Liver (tissue), 3 donors: ENCODE data around the gene RTN4R.

Experiments used
- JUND ChIP-seq, 2 donors: IDR thresholded peaks; 2 replicates each; pipeline ENCODE4 v1.6.1; 2016; ENCODE audit warnings: antibody characterized with exemption in 2 of 2
- NR2F2 ChIP-seq: IDR thresholded peaks from 2 replicates; pipeline ENCODE4 v1.6.1; 2016; ENCODE audit warnings: antibody characterized with exemption
- RXRA ChIP-seq, 2 donors: IDR thresholded peaks; 2 replicates each; pipeline ENCODE4 v1.6.1; 2017 to 2018; ENCODE audit warnings: antibody characterized with exemption in 2 of 2, mild to moderate bottlenecking in 1 of 2
- SP1 ChIP-seq: IDR thresholded peaks from 2 replicates; pipeline ENCODE4 v1.6.1; 2018; ENCODE audit warnings: antibody characterized with exemption, mild to moderate bottlenecking
- YY1 ChIP-seq: IDR thresholded peaks from 2 replicates; pipeline ENCODE4 v1.6.1; 2016; ENCODE audit warnings: antibody characterized with exemption, mild to moderate bottlenecking
- TF ChIP-seq, protein P1 (sequence below): fragments of 150-350 bp; IDR thresholded peaks from 2 replicates; pipeline ENCODE4 v1.5.1; 2017; ENCODE audit warnings: improper control_type of control experiment, low read depth, low read length; ENCODE audit not compliant: missing input control
- TF ChIP-seq, protein P2 (sequence below): IDR thresholded peaks from 2 replicates; pipeline ENCODE4 v1.6.1; 2016; ENCODE audit warnings: antibody characterized with exemption
- TF ChIP-seq, protein P3 (sequence below): IDR thresholded peaks from 2 replicates; pipeline ENCODE4 v1.6.1; 2016; ENCODE audit warnings: antibody characterized with exemption
- TF ChIP-seq, protein P4 (sequence below): IDR thresholded peaks from 2 replicates; pipeline ENCODE4 v1.6.1; 2016; ENCODE audit warnings: antibody characterized with exemption, mild to moderate bottlenecking
- donor health status: healthy.
- donor health status: healthy.

DNA sequence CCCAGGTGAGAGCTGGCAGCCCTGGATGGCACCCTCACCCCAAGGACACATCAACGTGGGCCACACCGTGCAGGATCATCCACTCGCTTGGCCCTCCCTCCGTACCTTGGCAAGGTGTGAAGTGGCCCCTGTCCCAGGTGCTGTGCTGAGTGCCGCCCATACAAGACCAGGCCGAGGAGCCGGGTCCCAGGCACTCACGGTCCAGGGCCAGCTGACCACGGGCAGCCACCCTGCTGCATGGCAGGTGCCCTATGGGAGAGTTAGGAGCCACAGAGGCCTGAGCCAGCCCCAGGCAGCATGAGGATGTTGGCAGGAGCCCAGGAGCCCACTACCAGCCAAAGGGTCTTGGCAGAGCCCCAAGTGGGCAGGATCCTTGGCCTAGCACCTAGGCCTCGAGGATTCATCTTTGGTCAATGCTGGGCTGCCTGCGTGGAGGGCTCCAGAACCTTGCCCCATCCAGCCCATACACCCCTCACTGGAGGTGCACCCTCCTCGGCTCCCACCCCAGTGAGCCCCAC is 19.6 kb downstream of the RTN4R start:
- TF ChIP-seq, protein P1, sequence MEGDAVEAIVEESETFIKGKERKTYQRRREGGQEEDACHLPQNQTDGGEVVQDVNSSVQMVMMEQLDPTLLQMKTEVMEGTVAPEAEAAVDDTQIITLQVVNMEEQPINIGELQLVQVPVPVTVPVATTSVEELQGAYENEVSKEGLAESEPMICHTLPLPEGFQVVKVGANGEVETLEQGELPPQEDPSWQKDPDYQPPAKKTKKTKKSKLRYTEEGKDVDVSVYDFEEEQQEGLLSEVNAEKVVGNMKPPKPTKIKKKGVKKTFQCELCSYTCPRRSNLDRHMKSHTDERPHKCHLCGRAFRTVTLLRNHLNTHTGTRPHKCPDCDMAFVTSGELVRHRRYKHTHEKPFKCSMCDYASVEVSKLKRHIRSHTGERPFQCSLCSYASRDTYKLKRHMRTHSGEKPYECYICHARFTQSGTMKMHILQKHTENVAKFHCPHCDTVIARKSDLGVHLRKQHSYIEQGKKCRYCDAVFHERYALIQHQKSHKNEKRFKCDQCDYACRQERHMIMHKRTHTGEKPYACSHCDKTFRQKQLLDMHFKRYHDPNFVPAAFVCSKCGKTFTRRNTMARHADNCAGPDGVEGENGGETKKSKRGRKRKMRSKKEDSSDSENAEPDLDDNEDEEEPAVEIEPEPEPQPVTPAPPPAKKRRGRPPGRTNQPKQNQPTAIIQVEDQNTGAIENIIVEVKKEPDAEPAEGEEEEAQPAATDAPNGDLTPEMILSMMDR, result no peak
- TF ChIP-seq, protein P2, sequence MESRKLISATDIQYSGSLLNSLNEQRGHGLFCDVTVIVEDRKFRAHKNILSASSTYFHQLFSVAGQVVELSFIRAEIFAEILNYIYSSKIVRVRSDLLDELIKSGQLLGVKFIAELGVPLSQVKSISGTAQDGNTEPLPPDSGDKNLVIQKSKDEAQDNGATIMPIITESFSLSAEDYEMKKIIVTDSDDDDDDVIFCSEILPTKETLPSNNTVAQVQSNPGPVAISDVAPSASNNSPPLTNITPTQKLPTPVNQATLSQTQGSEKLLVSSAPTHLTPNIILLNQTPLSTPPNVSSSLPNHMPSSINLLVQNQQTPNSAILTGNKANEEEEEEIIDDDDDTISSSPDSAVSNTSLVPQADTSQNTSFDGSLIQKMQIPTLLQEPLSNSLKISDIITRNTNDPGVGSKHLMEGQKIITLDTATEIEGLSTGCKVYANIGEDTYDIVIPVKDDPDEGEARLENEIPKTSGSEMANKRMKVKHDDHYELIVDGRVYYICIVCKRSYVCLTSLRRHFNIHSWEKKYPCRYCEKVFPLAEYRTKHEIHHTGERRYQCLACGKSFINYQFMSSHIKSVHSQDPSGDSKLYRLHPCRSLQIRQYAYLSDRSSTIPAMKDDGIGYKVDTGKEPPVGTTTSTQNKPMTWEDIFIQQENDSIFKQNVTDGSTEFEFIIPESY, result no peak
- TF ChIP-seq RXRA (IDR thresholded peaks at IDR 0.05), result no peak
- no peak for TF ChIP-seq SP1
- TF ChIP-seq NR2F2, result no peak
- TF ChIP-seq, protein P3, sequence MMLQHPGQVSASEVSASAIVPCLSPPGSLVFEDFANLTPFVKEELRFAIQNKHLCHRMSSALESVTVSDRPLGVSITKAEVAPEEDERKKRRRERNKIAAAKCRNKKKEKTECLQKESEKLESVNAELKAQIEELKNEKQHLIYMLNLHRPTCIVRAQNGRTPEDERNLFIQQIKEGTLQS, result no peak
- TF ChIP-seq JUND (IDR thresholded peaks at IDR 0.05), result no peak
- TF ChIP-seq, protein P4, sequence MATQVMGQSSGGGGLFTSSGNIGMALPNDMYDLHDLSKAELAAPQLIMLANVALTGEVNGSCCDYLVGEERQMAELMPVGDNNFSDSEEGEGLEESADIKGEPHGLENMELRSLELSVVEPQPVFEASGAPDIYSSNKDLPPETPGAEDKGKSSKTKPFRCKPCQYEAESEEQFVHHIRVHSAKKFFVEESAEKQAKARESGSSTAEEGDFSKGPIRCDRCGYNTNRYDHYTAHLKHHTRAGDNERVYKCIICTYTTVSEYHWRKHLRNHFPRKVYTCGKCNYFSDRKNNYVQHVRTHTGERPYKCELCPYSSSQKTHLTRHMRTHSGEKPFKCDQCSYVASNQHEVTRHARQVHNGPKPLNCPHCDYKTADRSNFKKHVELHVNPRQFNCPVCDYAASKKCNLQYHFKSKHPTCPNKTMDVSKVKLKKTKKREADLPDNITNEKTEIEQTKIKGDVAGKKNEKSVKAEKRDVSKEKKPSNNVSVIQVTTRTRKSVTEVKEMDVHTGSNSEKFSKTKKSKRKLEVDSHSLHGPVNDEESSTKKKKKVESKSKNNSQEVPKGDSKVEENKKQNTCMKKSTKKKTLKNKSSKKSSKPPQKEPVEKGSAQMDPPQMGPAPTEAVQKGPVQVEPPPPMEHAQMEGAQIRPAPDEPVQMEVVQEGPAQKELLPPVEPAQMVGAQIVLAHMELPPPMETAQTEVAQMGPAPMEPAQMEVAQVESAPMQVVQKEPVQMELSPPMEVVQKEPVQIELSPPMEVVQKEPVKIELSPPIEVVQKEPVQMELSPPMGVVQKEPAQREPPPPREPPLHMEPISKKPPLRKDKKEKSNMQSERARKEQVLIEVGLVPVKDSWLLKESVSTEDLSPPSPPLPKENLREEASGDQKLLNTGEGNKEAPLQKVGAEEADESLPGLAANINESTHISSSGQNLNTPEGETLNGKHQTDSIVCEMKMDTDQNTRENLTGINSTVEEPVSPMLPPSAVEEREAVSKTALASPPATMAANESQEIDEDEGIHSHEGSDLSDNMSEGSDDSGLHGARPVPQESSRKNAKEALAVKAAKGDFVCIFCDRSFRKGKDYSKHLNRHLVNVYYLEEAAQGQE, result no peak
- no peak for TF ChIP-seq YY1
